Measurements from ENCODE around the gene MBD3.

DNA sequence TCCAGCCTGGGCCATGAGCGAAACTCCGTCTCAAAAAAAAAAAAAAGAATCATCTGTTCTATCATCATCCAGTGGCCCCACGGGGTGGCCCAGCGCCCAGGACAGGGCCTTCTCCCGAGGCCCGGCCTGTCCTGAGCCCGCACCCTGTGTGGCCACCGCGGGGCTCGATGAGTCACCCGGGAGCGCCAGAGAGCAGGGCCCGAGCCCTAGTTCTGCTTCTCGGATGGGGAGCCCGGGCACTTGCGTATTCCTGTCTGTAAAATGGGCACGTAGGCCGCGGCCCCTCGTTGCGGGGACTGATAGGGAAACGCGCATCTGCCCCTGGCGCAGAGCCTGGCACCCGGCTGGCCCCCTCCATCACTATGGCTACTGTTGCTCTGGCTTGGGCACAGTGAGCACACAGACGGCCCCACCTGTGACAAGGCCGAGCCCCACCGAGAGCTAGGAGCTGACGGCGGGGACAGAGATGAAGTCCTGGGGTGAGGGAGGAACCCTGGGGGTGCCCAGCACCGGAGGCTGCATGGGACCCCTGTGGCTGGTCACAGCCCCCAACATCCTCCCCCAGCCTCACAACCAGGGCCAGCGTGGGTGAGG lies 33.8 kb upstream of the MBD3 start:
- TF ChIP-seq, protein P1, sequence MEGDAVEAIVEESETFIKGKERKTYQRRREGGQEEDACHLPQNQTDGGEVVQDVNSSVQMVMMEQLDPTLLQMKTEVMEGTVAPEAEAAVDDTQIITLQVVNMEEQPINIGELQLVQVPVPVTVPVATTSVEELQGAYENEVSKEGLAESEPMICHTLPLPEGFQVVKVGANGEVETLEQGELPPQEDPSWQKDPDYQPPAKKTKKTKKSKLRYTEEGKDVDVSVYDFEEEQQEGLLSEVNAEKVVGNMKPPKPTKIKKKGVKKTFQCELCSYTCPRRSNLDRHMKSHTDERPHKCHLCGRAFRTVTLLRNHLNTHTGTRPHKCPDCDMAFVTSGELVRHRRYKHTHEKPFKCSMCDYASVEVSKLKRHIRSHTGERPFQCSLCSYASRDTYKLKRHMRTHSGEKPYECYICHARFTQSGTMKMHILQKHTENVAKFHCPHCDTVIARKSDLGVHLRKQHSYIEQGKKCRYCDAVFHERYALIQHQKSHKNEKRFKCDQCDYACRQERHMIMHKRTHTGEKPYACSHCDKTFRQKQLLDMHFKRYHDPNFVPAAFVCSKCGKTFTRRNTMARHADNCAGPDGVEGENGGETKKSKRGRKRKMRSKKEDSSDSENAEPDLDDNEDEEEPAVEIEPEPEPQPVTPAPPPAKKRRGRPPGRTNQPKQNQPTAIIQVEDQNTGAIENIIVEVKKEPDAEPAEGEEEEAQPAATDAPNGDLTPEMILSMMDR (IDR thresholded peaks at IDR 0.05): no peak
- TF ChIP-seq POLR2A (IDR thresholded peaks at IDR 0.05): no peak
